ENCODE measurements around the gene TSPEAR.
A peak's percentile ranks its signal among the peaks of the same experiment; 100 is the strongest.
"Not testable (repeated sequence)": the region's sequence is repeated elsewhere in the genome, so short reads cannot be mapped to it uniquely, and the experiment has no call there.

The TSPEAR gene

DNA sequence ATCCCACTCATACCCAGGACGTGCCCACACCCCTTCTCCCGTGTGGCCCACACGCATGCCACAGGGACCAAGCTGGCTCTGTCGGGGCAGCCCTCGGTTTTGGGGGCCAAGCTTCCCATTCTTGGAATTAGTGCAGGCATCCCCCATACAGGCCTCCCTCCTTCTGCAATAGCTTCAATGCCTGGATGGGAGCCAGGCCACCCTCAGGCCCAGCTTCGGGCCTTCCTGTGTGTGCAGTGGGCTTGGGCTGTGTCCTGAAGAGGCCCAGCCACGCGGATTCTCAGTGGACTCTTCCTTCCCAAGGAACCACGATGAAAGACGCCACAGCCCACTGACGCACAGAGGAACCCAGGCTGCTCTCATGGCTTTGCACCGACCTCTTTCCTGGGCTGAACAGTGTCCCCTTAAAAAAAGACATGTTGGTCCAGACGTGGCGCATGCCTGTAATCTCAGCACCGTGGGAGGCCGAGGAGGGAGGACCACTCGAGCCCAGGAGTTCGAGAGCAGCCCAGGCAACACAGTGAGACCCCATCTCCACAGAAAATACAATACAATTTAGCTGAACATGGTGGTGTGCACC, 61.8 kb downstream of the TSPEAR start:
- no peak for DNase-seq

DNA sequence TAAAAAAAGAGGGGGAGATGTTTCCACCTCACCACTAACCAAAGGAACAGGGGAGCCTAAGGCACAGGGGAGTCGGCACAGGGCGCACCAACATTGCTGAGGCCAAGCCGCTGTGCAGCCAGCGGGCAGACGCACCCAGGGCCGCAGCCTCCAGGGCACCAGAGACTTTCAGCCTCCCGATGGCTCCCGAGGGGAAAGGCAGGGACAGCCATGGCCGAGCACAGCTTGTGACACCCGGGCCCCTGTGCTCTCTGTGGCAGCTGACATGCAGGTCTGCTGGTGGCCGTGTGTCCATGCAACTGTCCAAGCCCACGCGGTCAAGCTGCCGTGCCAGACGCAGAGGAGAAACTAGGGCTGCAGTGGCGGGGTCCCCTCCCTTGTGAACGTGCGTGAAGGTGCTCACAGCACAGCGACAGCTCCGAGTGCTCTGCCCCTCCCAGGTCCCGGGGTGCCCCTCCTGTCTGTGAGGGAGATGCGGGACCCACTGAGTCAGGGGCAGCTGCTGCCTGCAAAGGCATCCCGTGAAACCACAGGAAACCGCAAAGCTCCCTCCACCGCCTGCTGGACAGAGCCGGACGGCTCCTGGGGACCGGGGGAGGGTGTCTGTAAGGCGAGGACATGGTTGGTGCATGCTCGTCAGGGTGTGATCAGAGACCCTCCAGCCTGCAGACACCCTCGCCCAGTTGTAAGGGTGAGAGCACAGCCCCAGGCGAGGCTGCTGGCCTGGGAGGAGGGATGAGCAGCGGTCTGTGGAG, 62.6 kb downstream of the TSPEAR start:
- no peak for DNase-seq

DNA sequence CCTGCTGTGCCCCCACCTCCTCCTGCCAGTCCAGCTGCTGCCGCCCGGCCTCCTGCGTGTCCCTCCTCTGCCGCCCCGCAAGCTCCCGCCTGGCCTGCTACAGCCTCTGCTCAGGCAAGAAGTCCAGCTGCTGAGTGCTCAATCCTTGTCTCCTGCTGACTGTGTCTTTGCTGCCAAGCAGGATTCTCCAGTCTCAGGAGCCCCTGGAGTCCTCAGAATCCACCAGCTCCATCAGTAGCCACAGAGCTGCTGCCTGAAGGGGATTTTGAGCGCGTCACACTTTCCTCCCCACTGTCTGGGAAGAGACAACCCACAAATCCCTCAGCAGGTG, 64.2 kb downstream of the TSPEAR start:
- no peak for DNase-seq

- peak; percentile 58 for DNase-seq
These were observed 64.8 kb downstream of the TSPEAR start, which contains the start of gene KRTAP10-11 for GRCh38 chr21:44646366-44647221. Gene KRTAP10-11, plus strand, starts transcription at chr21:44646414. Its CDS starts 45 bp downstream, at chr21:44646459.

DNA sequence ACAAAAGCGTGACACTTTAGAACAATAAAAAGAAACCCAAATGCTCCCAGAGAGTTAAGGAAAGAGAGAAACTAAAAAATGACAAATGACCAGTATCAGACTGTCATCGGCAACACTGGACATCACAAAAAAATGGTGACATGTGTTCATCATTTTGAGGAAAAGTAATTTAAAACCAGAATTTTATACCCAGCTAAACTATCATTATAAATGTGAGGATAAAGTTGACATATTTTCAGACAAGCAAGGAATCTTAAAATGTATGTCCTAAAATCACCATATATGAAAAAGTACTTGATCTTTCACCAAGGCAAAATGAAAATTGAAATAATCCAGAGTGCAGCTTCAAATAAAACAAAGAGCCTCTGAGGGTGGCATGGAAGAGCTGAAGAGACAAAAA, 66.5 kb downstream of the TSPEAR start:
- no peak for DNase-seq

- DNase-seq: no peak
These were observed 67.5 kb downstream of the TSPEAR start for GRCh38 chr21:44643741-44644310.

GRCh38 chr21:44640761-44641160, 70.6 kb downstream of the TSPEAR start:
- DNase-seq: no peak

GRCh38 chr21:44639331-44639655, 72.1 kb downstream of the TSPEAR start:
- no peak for DNase-seq

- DNase-seq: not testable (repeated sequence)
These were observed 72.7 kb downstream of the TSPEAR start for GRCh38 chr21:44638506-44639330.

DNA sequence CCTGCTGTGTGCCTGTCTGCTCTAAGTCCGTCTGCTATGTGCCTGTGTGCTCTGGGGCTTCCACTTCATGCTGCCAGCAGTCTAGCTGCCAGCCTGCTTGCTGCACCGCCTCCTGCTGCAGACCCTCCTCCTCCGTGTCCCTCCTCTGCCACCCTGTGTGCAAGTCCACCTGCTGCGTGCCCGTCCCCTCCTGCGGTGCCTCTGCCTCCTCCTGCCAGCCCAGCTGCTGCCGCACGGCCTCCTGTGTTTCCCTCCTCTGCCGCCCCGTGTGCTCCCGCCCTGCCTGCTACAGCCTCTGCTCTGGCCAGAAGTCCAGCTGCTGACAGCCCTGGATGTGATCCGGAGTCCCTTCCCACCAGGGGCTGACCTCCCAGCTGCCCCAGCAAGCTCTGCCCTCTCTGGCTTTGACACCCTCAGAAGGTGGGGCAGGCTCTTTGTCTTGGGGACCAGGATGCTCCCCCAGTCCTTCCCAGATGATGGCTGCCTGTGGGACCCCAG, 73.5 kb downstream of the TSPEAR start:
- peak; percentile 41 for DNase-seq

DNA sequence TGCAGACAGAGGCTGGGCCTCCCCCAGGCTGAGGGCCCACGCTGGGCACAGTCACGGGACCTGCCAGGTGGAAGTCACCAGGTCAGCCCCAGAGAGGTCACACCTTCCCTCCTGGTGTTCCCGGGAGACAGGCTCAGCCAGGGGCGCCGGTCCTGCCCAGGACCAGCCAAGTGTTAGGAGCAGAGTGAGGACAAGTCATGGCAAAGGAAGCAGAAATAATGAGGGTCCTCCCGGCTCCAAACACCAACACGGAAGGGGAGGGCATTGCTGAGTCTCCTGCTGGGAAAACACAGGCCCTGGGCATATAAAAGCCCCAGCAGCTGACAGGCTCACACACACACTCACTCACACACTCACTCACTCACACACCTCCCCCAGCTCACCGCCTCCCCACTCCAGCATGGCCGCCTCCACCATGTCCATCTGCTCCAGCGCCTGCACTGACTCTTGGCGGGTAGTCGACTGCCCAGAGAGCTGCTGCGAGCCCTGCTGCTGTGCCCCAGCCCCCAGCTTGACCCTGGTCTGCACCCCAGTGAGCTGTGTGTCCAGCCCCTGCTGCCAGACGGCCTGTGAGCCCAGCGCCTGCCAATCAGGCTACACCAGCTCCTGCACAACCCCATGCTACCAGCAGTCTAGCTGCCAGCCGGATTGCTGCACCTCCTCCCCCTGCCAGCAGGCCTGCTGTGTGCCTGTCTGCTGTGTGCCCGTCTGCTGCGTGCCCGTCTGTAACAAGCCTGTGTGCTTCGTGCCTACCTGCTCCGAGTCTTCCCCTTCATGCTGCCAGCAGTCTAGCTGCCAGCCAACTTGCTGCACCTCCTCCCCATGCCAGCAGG, 74.1 kb downstream of the TSPEAR start, which contains the start of gene KRTAP10-10:
Gene KRTAP10-10, plus strand, starts transcription at position 339 of the 833 bp plus-strand sequence. Its CDS starts 62 bp downstream, at position 401.
- DNase-seq: peak; percentile 64

DNA sequence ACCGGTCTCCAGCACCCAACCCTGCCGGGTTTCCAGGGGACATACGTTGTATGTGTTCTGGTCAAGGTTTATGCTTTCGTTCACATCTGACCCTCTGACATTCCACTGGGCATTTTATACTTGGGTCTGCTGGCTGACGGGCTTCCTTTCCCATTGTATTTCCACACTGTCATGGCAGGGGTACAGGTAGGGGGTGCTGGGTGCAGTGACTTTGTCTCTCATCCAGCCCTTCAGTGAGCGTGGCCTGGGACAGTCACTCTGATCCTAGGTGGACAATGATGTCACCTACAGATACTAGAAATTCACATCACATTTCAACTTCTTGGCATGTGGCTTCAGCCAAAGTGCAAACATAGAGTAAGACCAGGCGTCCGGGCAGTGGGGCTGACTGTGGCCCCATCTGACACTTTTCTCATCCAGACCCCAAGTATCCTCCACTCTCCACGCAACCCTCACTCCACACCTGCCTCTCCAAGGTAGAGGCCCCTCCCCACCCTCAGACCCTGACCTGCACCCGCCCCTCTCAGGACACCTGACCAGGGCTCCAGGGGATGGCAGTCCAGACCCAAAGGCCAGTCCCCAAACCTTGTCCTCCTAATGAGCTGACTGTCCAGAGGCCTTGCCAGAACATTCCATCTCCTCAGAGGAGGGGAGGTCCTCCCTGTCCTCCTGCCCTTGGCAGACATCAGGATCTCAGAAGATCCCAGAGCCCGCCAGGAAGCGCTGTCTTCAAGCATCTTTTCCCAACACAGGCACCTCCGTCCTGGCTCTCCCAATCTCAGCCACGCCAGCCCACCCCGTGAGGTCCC, 75.0 kb downstream of the TSPEAR start:
- no peak for DNase-seq

GRCh38 chr21:44632067-44632466, 79.3 kb downstream of the TSPEAR start:
- no peak for DNase-seq

GRCh38 chr21:44630440-44630839, 80.9 kb downstream of the TSPEAR start:
- no peak for DNase-seq

- no peak for DNase-seq
These were observed 82.5 kb downstream of the TSPEAR start for GRCh38 chr21:44628707-44629391.

DNA sequence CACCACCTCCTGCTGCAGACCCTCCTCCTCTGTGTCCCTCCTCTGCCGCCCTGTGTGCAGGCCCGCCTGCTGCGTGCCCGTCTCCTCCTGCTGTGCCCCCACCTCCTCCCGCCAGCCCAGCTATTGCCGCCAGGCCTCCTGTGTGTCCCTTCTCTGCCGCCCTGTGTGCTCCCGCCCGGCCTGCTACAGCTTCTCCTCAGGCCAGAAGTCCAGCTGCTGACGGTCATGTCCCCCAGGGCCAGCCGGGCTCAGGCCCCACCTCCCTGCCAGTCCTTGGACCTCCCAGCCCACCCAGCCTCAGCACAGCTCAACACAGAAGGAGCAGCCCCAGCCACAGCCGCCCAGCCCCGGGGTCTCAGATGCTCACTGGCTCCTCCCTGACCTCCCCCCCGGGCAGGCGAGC, 83.5 kb downstream of the TSPEAR start:
- peak; percentile 64 for DNase-seq

- peak; percentile 80 for DNase-seq
These were observed 84.1 kb downstream of the TSPEAR start for GRCh38 chr21:44627181-44627822.

- peak; percentile 80 for DNase-seq
These were observed 84.7 kb downstream of the TSPEAR start, which contains the start of gene KRTAP10-9 for GRCh38 chr21:44626673-44627143. Gene KRTAP10-9, plus strand, starts transcription at chr21:44627093. Its CDS starts 79 bp downstream, at chr21:44627172.

- DNase-seq: no peak
These were observed 85.1 kb downstream of the TSPEAR start for GRCh38 chr21:44626262-44626661.
